BJ (cell line): ENCODE data around the gene PRKAG2. TPM values are rescaled to one million over a fixed set of nuclear protein-coding genes. Genes with fewer than 3 reads are reported as not detected.

ENCODE experiments used
- CTCF ChIA-PET: fragments of 350-600 bp; formaldehyde crosslinking; extraction: SDS; loops from one replicate; lab custom pipeline; 2021; ENCODE audit warnings: antibody characterized with exemption, inconsistent platforms; lab: Yijun Ruan, JAX
- POLR2A ChIA-PET: fragments of 300-600 bp; sonication (Branson Sonifier 250); formaldehyde crosslinking; extraction: SDS; loops from one replicate; lab custom pipeline; 2021; ENCODE audit warnings: antibody characterized with exemption; lab: Charles Lee
- DNase-seq: peaks from one replicate; pipeline ENCODE4 v3.0.0-alpha.2; 2011; ENCODE audit warnings: low read depth
- H3K27me3 ChIP-seq: 2 replicates; pipeline ENCODE4 v1.6.0; 2011; ENCODE audit warnings: low read length; ENCODE audit not compliant: control insufficient read depth, insufficient read depth
- H3K36me3 ChIP-seq: 2 replicates; pipeline ENCODE4 v1.5.1; 2011; ENCODE audit warnings: low read length; ENCODE audit not compliant: control insufficient read depth, insufficient read depth
- H3K4me3 ChIP-seq: 2 replicates; pipeline ENCODE4 v1.5.1; 2011; ENCODE audit warnings: low read depth, mild to moderate bottlenecking, control low read depth, low read length
- polyA plus RNA-seq: library from polyadenylated mRNA; depleted of rRNA; stranded (reverse); fragments of >200 nt; gene quantifications from 2 replicates; pipeline ENCODE4 v1.2.3, GENCODE V29; 2011
- TF ChIP-seq, protein P1 (sequence below): IDR thresholded peaks from 2 replicates; pipeline ENCODE4 v1.5.1; 2011; ENCODE audit warnings: low read depth, mild to moderate bottlenecking, control low read depth, inconsistent platforms, low read length, moderate library complexity; ENCODE audit not compliant: insufficient read depth

The PRKAG2 gene
- polyA plus RNA-seq, 1 experiment: 11.3 TPM

DNA sequence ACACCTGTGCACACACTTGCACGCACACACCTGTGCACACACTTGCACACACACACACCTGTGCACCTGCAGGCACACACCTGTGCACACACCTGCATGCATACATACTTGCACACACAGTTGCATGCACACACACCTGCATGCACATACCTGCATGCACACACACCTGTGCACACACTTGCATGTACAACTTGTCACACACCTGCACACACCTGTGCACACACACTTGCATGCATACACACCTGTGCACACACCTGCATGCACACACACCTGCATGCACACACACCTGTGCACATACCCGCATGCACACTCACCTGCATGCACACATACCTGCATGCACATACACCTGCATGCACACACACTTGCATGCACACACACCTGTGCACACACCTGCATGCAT, 207.2 kb downstream of the PRKAG2 start:
- H3K36me3 ChIP-seq: no peaks in the 10 kb centered on the region
- CTCF ChIA-PET: no interaction called here
- no peak overlapping the region for H3K4me3 ChIP-seq
- POLR2A ChIA-PET: no interaction called here
- TF ChIP-seq, protein P1, sequence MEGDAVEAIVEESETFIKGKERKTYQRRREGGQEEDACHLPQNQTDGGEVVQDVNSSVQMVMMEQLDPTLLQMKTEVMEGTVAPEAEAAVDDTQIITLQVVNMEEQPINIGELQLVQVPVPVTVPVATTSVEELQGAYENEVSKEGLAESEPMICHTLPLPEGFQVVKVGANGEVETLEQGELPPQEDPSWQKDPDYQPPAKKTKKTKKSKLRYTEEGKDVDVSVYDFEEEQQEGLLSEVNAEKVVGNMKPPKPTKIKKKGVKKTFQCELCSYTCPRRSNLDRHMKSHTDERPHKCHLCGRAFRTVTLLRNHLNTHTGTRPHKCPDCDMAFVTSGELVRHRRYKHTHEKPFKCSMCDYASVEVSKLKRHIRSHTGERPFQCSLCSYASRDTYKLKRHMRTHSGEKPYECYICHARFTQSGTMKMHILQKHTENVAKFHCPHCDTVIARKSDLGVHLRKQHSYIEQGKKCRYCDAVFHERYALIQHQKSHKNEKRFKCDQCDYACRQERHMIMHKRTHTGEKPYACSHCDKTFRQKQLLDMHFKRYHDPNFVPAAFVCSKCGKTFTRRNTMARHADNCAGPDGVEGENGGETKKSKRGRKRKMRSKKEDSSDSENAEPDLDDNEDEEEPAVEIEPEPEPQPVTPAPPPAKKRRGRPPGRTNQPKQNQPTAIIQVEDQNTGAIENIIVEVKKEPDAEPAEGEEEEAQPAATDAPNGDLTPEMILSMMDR: no peak
- no peaks in the 10 kb centered on the region for H3K27me3 ChIP-seq
- no peak for DNase-seq

DNA sequence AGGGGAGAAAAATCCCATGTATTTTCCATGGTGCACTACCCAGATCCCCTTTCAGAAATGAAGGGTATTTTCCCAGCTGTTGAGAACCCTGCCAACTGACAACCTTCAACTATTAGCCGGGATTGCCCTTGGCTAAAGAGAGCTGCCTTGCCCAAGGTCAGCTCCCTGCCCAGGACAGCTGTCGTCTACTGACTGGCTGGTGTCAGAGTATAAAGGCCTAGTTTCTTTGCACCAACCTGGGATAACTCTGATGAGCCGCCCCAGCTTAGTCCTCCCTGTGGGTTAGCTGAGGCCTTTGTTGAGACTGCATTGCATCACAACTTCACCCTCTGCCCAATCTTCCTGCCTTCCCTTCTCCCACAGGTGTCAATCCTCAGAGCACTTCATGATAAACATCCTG, 210.0 kb downstream of the PRKAG2 start:
- Histone ChIP-seq H3K4me3 (no peak overlapping the region), H3K27me3 (no peaks in the 10 kb centered on the region), H3K36me3 (no peaks in the 10 kb centered on the region)
- TF ChIP-seq, protein P1: no peak
- POLR2A ChIA-PET: no interaction called here
- CTCF ChIA-PET: no interaction called here
- no peak for DNase-seq

- Histone ChIP-seq H3K4me3 (no peak overlapping the region), H3K27me3 (no peaks in the 10 kb centered on the region), H3K36me3 (no peaks in the 10 kb centered on the region)
- CTCF ChIA-PET: interaction anchor here (1.6 kb wide), 1 partner anchor 13 kb away, joined by 4 read pairs; no protein-coding TSS in a partner anchor
- POLR2A ChIA-PET: no interaction called here
- TF ChIP-seq, protein P1: no peak
- DNase-seq: no peak
Observed at GRCh38 chr7:151665368-151665767, 211.5 kb downstream of the PRKAG2 start.

GRCh38 chr7:151664268-151664667, 212.6 kb downstream of the PRKAG2 start:
- CTCF ChIA-PET: interaction anchor here (0.6 to 1.6 kb wide), 5 partner anchors 12 to 186 kb away, joined by 3 to 4 read pairs (median 3); no protein-coding TSS in a partner anchor
- Histone ChIP-seq H3K36me3 (no peaks in the 10 kb centered on the region), H3K4me3 (no peak overlapping the region), H3K27me3 (no peaks in the 10 kb centered on the region)
- TF ChIP-seq, protein P1: no peak
- no peak for DNase-seq
- POLR2A ChIA-PET: no interaction called here

DNA sequence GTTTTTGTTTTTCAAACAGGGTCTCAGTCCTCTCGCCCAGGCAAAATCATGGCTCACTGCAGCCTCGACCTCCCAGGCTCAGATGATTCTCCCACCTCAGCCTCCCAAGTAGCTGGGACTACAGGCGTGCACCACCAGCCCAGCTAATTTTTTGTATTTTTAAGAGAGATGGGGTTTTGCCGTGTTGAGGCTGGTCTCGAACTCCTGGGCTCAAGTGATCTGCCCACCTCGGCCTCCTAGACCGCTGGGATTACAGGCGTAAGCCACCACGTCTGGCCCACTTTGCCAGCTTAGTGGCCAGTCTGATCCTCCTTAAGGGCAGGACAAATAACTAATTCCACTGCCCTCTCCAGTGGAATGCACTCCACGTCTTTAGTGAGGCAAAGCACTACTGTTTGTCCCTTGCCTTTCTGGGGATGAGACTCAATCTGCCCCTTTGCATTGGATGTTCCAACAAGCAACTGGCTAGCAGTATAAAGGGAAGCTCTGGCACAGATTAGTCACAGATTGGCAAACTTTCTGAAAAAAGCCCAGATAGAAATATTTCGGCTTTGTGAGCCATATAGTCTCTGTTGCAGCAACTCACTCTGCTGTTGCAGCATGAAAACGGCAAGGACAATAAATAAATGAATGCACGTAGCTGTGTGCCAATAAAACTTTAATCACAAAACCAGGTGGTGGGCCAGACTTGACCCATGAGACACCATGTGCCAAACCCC, 213.4 kb downstream of the PRKAG2 start:
- ChIA-PET POLR2A (no interaction called here), CTCF (interaction anchor here (1.0 to 1.6 kb wide), 4 partner anchors 11 to 95 kb away, joined by 3 to 4 read pairs (median 3); no protein-coding TSS in a partner anchor)
- no peaks in the 10 kb centered on the region for H3K27me3 ChIP-seq
- no peak overlapping the region for H3K4me3 ChIP-seq
- DNase-seq: no peak
- TF ChIP-seq, protein P1: no peak
- H3K36me3 ChIP-seq: no peaks in the 10 kb centered on the region
